ENCODE results near the gene IL15RA. TPM values are rescaled to one million over a fixed set of nuclear protein-coding genes. Genes with fewer than 3 reads are reported as not detected.
A peak's percentile ranks its signal among the peaks of the same experiment; 100 is the strongest.

The IL15RA gene
- total and polyA plus RNA-seq, 4 donors: 6.6 to 10.7 (median 9.4) TPM

GRCh38 chr10:5932345-5932744, 45.0 kb downstream of the IL15RA start:
- 32% methylated on average over 5 of the region's 5 CpGs for WGBS
- no peak overlapping the region for H3K4me3 ChIP-seq (ENCODE audit: low read depth in 1 of 3, low read length in 3 of 3)
- TF ChIP-seq RAD21 (IDR thresholded peaks at IDR 0.05) (peak in 1 of 2 donors; percentile 30), ZBTB33 (IDR thresholded peaks at IDR 0.05) (peak; percentile 72), TAF1 (conservative IDR thresholded peaks at IDR 0.05) (no peak), NR2F2 (IDR thresholded peaks at IDR 0.05) (peak; percentile 50), FOXA2 (IDR thresholded peaks at IDR 0.05) (peak; percentile 72), FOXA1 (IDR thresholded peaks at IDR 0.05) (peak; percentile 48), SP1 (IDR thresholded peaks at IDR 0.05) (peak; percentile 25), JUND (IDR thresholded peaks at IDR 0.05) (peak in 1 of 2 donors; percentile 69), HNF4A (conservative IDR thresholded peaks at IDR 0.05) (peak in 1 of 2 donors; percentile 70), CTCF (IDR thresholded peaks at IDR 0.05; ENCODE audit: low read depth, low read length, missing input control) (no peak), REST (IDR thresholded peaks at IDR 0.05) (peak; percentile 55), GABPA (IDR thresholded peaks at IDR 0.05 in 1 of 2, conservative IDR thresholded peaks at IDR 0.05 in 1 of 2) (no peak), RXRA (IDR thresholded peaks at IDR 0.05) (peak; percentile 35 to 89), EGR1 (IDR thresholded peaks at IDR 0.05; ENCODE audit: low read depth in 2 of 2) (no peak), HNF4G (IDR thresholded peaks at IDR 0.05) (no peak), MAX (IDR thresholded peaks at IDR 0.05) (peak; percentile 90), YY1 (IDR thresholded peaks at IDR 0.05) (peak; percentile 80)
- H3K27me3 ChIP-seq (ENCODE audit: control insufficient read depth in 4 of 4, insufficient read depth in 4 of 4, low read length in 3 of 4): no peaks in the 10 kb centered on the region
- no peak overlapping the region for H3K9ac ChIP-seq (ENCODE audit: low read depth in 1 of 2, low read length in 2 of 2)
- no peak for DNase-seq (ENCODE audit: low spot score)
- peak overlapping the region; percentile 48 to 70 for H3K27ac ChIP-seq (ENCODE audit: low read depth in 1 of 2, low read length in 2 of 2)
- no peaks in the 10 kb centered on the region for H3K9me3 ChIP-seq (ENCODE audit: control insufficient read depth in 4 of 4, low read length in 3 of 4)
- H3K36me3 ChIP-seq (ENCODE audit: control insufficient read depth in 4 of 4, insufficient read depth in 3 of 4, low read depth in 1 of 4, low read length in 3 of 4): peaks cover 7 to 24% (median 16%) of the 10 kb centered on the region in 4 donors
- peaks cover 10 to 37% (median 23%) of the 10 kb centered on the region in 4 donors for H3K4me1 ChIP-seq (ENCODE audit: control insufficient read depth in 4 of 4, insufficient read depth in 4 of 4, low read length in 3 of 4)

GRCh38 chr10:5930272-5930671, 47.1 kb downstream of the IL15RA start:
- Histone ChIP-seq H3K9ac (ENCODE audit: low read depth in 1 of 2, low read length in 2 of 2) (no peak overlapping the region), H3K36me3 (ENCODE audit: control insufficient read depth in 4 of 4, insufficient read depth in 3 of 4, low read depth in 1 of 4, low read length in 3 of 4) (peaks cover 2 to 30% (median 18%) of the 10 kb centered on the region in 4 donors), H3K27me3 (ENCODE audit: control insufficient read depth in 4 of 4, insufficient read depth in 4 of 4, low read length in 3 of 4) (no peaks in the 10 kb centered on the region), H3K9me3 (ENCODE audit: control insufficient read depth in 4 of 4, low read length in 3 of 4) (no peaks in the 10 kb centered on the region), H3K4me3 (ENCODE audit: low read depth in 1 of 3, low read length in 3 of 3) (no peak overlapping the region), H3K4me1 (ENCODE audit: control insufficient read depth in 4 of 4, insufficient read depth in 4 of 4, low read length in 3 of 4) (peaks cover 10 to 36% (median 22%) of the 10 kb centered on the region in 4 donors), H3K27ac (ENCODE audit: low read depth in 1 of 2, low read length in 2 of 2) (peak overlapping the region; percentile 75 to 84)
- WGBS: 38% methylated on average over 11 of the region's 11 CpGs
- no peak for DNase-seq (ENCODE audit: low spot score)
- TF ChIP-seq MAX (IDR thresholded peaks at IDR 0.05) (peak; percentile 87), EGR1 (IDR thresholded peaks at IDR 0.05; ENCODE audit: low read depth in 2 of 2) (peak in 1 of 2 donors; percentile 35), SP1 (IDR thresholded peaks at IDR 0.05) (peak; percentile 71), JUND (IDR thresholded peaks at IDR 0.05) (peak; percentile 35 to 71), HNF4A (conservative IDR thresholded peaks at IDR 0.05) (peak; percentile 63 to 82), HNF4G (IDR thresholded peaks at IDR 0.05) (peak; percentile 39), REST (IDR thresholded peaks at IDR 0.05) (peak; percentile 67), CTCF (IDR thresholded peaks at IDR 0.05; ENCODE audit: low read depth, low read length, missing input control) (no peak), NR2F2 (IDR thresholded peaks at IDR 0.05) (no peak)
